Right lobe of liver (tissue), 4 donors: ENCODE data around the gene UGT1A1.

Experiments used
- CTCF ChIP-seq, 4 donors: fragments of 200-600 bp in 3 of 4; fragments of 450-650 bp in 1 of 4; IDR thresholded peaks; one replicate each; pipeline versions ENCODE4 v1.5.1 to v1.8.0; 2016 to 2022; ENCODE audit warnings: antibody characterized with exemption in 4 of 4, mild to moderate bottlenecking in 2 of 4
- POLR2A ChIP-seq: fragments of 450-650 bp; IDR thresholded peaks from one replicate; pipeline ENCODE4 v1.6.1; 2017; ENCODE audit warnings: antibody characterized with exemption, mild to moderate bottlenecking
- donor health status: DM: no; HTN: no; CAD: no.
- donor health status: DM: no; HTN: no; CAD: no.
- donor health status: DM: no; HTN: yes; CAD: no.

DNA sequence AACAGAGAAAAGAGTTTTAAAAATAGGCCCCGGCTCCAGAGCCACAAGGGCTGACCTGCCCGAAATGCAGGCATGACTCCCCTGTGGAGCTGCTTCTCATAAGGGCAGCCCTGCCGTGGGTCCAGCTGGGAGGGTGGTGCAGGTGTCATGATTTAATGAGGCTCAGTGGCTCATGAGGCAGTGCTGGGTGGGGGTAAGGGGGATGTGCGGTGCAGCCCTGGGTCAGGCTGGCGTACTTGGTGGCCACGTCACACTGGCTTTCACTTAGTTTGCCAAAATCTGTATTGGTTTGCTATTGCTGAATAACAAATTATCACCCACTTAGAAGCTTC lies 60.7 kb downstream of the UGT1A1 start:
- TF ChIP-seq POLR2A (no peak), CTCF (IDR thresholded peaks at IDR 0.05) (no peak)
